HG02642 (cell line): ENCODE results near the gene PDIA5.
"Not testable (repeated sequence)": the region's sequence is repeated elsewhere in the genome, so short reads cannot be mapped to it uniquely, and the experiment has no call there.

Experiments used
- ATAC-seq: cut with Tn5 transposase; IDR thresholded peaks from one replicate; pipeline ENCODE4 v1.9.1; 2021; ENCODE audit warnings: mild to moderate bottlenecking; ENCODE audit not compliant: unreplicated experiment, poor library complexity

PDIA5 gene

GRCh38 chr3:123138839-123139444 lies 72.1 kb downstream of the PDIA5 start:
- ATAC-seq, result no peak

GRCh38 chr3:123139522-123139921 lies 72.7 kb downstream of the PDIA5 start:
- ATAC-seq, result no peak

- ATAC-seq, result no peak
Measured at GRCh38 chr3:123140550-123140949, 73.7 kb downstream of the PDIA5 start.

GRCh38 chr3:123141276-123141675 lies 74.5 kb downstream of the PDIA5 start:
- no peak for ATAC-seq

GRCh38 chr3:123143669-123144411 lies 77.0 kb downstream of the PDIA5 start:
- ATAC-seq, result no peak

- ATAC-seq, result no peak
Measured at GRCh38 chr3:123147754-123148535, 81.1 kb downstream of the PDIA5 start.

GRCh38 chr3:123148772-123149171 lies 81.9 kb downstream of the PDIA5 start:
- no peak for ATAC-seq

- ATAC-seq, result no peak
Measured at GRCh38 chr3:123149525-123149924, 82.7 kb downstream of the PDIA5 start.

- ATAC-seq, result no peak
Measured at GRCh38 chr3:123150449-123151215, 83.8 kb downstream of the PDIA5 start.

GRCh38 chr3:123151251-123151705 lies 84.5 kb downstream of the PDIA5 start:
- ATAC-seq, result no peak

GRCh38 chr3:123151853-123152420 lies 85.1 kb downstream of the PDIA5 start:
- not testable (repeated sequence) for ATAC-seq

- no peak for ATAC-seq
Measured at GRCh38 chr3:123152687-123153086, 85.9 kb downstream of the PDIA5 start.

- ATAC-seq, result peak; percentile 61
Measured at GRCh38 chr3:123153125-123154019, 86.5 kb downstream of the PDIA5 start.

GRCh38 chr3:123154020-123154985 lies 87.5 kb downstream of the PDIA5 start:
- ATAC-seq, result no peak

- no peak for ATAC-seq
Measured at GRCh38 chr3:123155471-123156011, 88.7 kb downstream of the PDIA5 start.

- ATAC-seq, result no peak
Measured at GRCh38 chr3:123156276-123156995, 89.6 kb downstream of the PDIA5 start.

- no peak for ATAC-seq
Measured at GRCh38 chr3:123157209-123157597, 90.4 kb downstream of the PDIA5 start.
